IMR-90 (cell line): ENCODE measurements around the gene PDIA2. TPM values are rescaled to one million over a fixed set of nuclear protein-coding genes. Genes with fewer than 3 reads are reported as not detected.
A peak's percentile ranks its signal among the peaks of the same experiment; 100 is the strongest.

Experiments
- ATAC-seq: fragments of 200-7000 bp; cut with Tn5 transposase; 2 replicates; pipeline ENCODE4 v1.9.1; 2020; ENCODE audit warnings: low read depth, mild to moderate bottlenecking, moderate library complexity
- BruUV-seq: library from RNA; stranded (reverse); fragments of 400-500 nt; replicated peaks from 2 replicates; lab custom pipeline; 2021; lab: Mats Ljungman, UMichigan
- CTCF ChIA-PET: fragments of 300-600 bp; formaldehyde crosslinking; extraction: SDS; loops from one replicate; lab custom pipeline; 2021; ENCODE audit warnings: antibody characterized with exemption; lab: Yijun Ruan, JAX
- POLR2A ChIA-PET: fragments of 300-600 bp; sonication (Branson Sonifier 250); formaldehyde crosslinking; loops from one replicate; lab custom pipeline; 2022; ENCODE audit warnings: antibody characterized with exemption; ENCODE audit not compliant: unreplicated experiment; lab: Charles Lee
- DNase-seq: peaks from one replicate; pipeline ENCODE4 v3.0.0; 2013
- H2AFZ ChIP-seq: replicated peaks from 2 replicates; pipeline ENCODE3; 2013; ENCODE audit warnings: low read length, mild to moderate bottlenecking; ENCODE audit not compliant: poor library complexity
- H2AK5ac ChIP-seq: 2 replicates; pipeline ENCODE4 v1.6.1; 2013; ENCODE audit warnings: low read depth, low read length, inconsistent platforms
- H2AK9ac ChIP-seq: replicated peaks from 2 replicates; pipeline ENCODE3; 2013; ENCODE audit warnings: mild to moderate bottlenecking, low read depth, low read length, moderate library complexity; ENCODE audit not compliant: poor library complexity
- H2BK120ac ChIP-seq: 2 replicates; pipeline ENCODE4 v1.6.1; 2013; ENCODE audit warnings: low read depth, low read length, inconsistent platforms
- H2BK15ac ChIP-seq: 3 replicates; pipeline ENCODE4 v1.6.1; 2013; ENCODE audit warnings: low read depth, low read length, inconsistent platforms
- H2BK20ac ChIP-seq: 2 replicates; pipeline ENCODE4 v1.6.1; 2013; ENCODE audit warnings: low read depth, mild to moderate bottlenecking, inconsistent platforms, low read length, moderate library complexity
- H2BK5ac ChIP-seq: 2 replicates; pipeline ENCODE4 v1.6.1; 2013; ENCODE audit warnings: mild to moderate bottlenecking, low read depth, low read length, inconsistent platforms; ENCODE audit not compliant: poor library complexity, severe bottlenecking
- H3K14ac ChIP-seq: replicated peaks from 2 replicates; pipeline ENCODE4 v1.6.1; 2013; ENCODE audit warnings: low read depth, low read length, inconsistent platforms
- H3K18ac ChIP-seq: 2 replicates; pipeline ENCODE4 v1.6.1; 2013; ENCODE audit warnings: low read depth, low read length, control low read depth
- H3K23ac ChIP-seq: 2 replicates; pipeline ENCODE4 v1.6.1; 2013; ENCODE audit warnings: low read depth, low read length, inconsistent platforms
- H3K27ac ChIP-seq: 2 replicates; pipeline ENCODE4 v1.5.1; 2013; ENCODE audit warnings: mild to moderate bottlenecking, control low read depth, low read length; ENCODE audit not compliant: insufficient read depth
- H3K27me3 ChIP-seq: 2 replicates; pipeline ENCODE4 v1.6.1; 2013; ENCODE audit warnings: low read length; ENCODE audit not compliant: control insufficient read depth, insufficient read depth
- H3K36me3 ChIP-seq: 2 replicates; pipeline ENCODE4 v1.6.1; 2013; ENCODE audit warnings: low read length, mixed read lengths; ENCODE audit not compliant: control insufficient read depth, insufficient read depth
- H3K4ac ChIP-seq: 2 replicates; pipeline ENCODE4 v1.6.1; 2013; ENCODE audit warnings: low read depth, low read length, inconsistent platforms
- H3K4me1 ChIP-seq: 2 replicates; pipeline ENCODE4 v1.6.1; 2013; ENCODE audit warnings: low read length, mixed read lengths; ENCODE audit not compliant: control insufficient read depth, insufficient read depth
- H3K4me2 ChIP-seq: 2 replicates; pipeline ENCODE4 v1.6.1; 2013; ENCODE audit warnings: low read depth, mild to moderate bottlenecking, control low read depth, low read length, moderate library complexity
- H3K4me3 ChIP-seq: 2 replicates; pipeline ENCODE4 v1.5.1; 2013; ENCODE audit warnings: low read depth, mild to moderate bottlenecking, control low read depth, low read length, moderate library complexity; ENCODE audit not compliant: insufficient read depth
- H3K56ac ChIP-seq: 2 replicates; pipeline ENCODE4 v1.6.1; 2013; ENCODE audit warnings: low read length, inconsistent platforms; ENCODE audit not compliant: insufficient read depth; ENCODE audit errors: extremely low read depth
- H3K79me1 ChIP-seq, 2 experiments: 2 replicates each; pipeline ENCODE4 v1.6.1; 2013; ENCODE audit warnings: low read length in 2 of 2, inconsistent platforms in 1 of 2, low read depth in 1 of 2
- H3K9ac ChIP-seq: 2 replicates; pipeline ENCODE4 v1.6.1; 2013; ENCODE audit warnings: low read depth, low read length, control low read depth
- H3K9me1 ChIP-seq: 2 replicates; pipeline ENCODE4 v1.6.1; 2013; ENCODE audit warnings: low read length, inconsistent platforms; ENCODE audit not compliant: insufficient read depth
- H3K9me3 ChIP-seq: 2 replicates; pipeline ENCODE4 v1.6.1; 2013; ENCODE audit warnings: low read length; ENCODE audit not compliant: control insufficient read depth, insufficient read depth
- H4K20me1 ChIP-seq: 2 replicates; pipeline ENCODE4 v1.6.1; 2013; ENCODE audit warnings: low read length, inconsistent platforms; ENCODE audit not compliant: insufficient read depth
- H4K5ac ChIP-seq: 2 replicates; pipeline ENCODE4 v1.6.1; 2013; ENCODE audit warnings: mild to moderate bottlenecking, low read depth, low read length, control low read depth
- H4K8ac ChIP-seq, 2 experiments: 2 replicates each; pipeline ENCODE4 v1.6.1; 2013; ENCODE audit warnings: low read depth in 2 of 2, low read length in 2 of 2, control low read depth in 1 of 2, inconsistent platforms in 1 of 2
- H4K91ac ChIP-seq: 2 replicates; pipeline ENCODE4 v1.6.1; 2013; ENCODE audit warnings: low read depth, low read length, inconsistent platforms; ENCODE audit not compliant: insufficient read depth
- BHLHE40 ChIP-seq: fragments of 150-350 bp; IDR thresholded peaks from 2 replicates; pipeline ENCODE4 v1.6.1; 2016; ENCODE audit warnings: mild to moderate bottlenecking, low read depth, low read length
- CEBPB ChIP-seq: IDR thresholded peaks from 2 replicates; pipeline ENCODE4 v1.6.1; 2012; ENCODE audit warnings: low read depth, low read length, improper control_type of control experiment
- CHD1 ChIP-seq: IDR thresholded peaks from 2 replicates; pipeline ENCODE4 v1.6.1; 2012; ENCODE audit warnings: low read depth, low read length, improper control_type of control experiment
- FOS ChIP-seq: fragments of 150-350 bp; IDR thresholded peaks from 2 replicates; pipeline ENCODE4 v1.6.1; 2016; ENCODE audit warnings: low read depth, low read length
- MAFK ChIP-seq: IDR thresholded peaks from 2 replicates; pipeline ENCODE4 v1.6.1; 2012; ENCODE audit warnings: low read depth, low read length, improper control_type of control experiment
- MAZ ChIP-seq: IDR thresholded peaks from 2 replicates; pipeline ENCODE4 v1.6.1; 2012; ENCODE audit warnings: low read depth, mild to moderate bottlenecking, low read length, improper control_type of control experiment, moderate library complexity, borderline replicate concordance
- NFE2L2 ChIP-seq: fragments of 150-350 bp; IDR thresholded peaks from 2 replicates; pipeline ENCODE4 v1.6.1; 2016; ENCODE audit warnings: low read depth, mild to moderate bottlenecking, low read length
- RAD21 ChIP-seq: IDR thresholded peaks from 2 replicates; pipeline ENCODE4 v1.6.1; 2012; ENCODE audit warnings: low read length, improper control_type of control experiment
- RCOR1 ChIP-seq: IDR thresholded peaks from 2 replicates; pipeline ENCODE4 v1.6.1; 2012; ENCODE audit warnings: mild to moderate bottlenecking, low read length, improper control_type of control experiment; ENCODE audit not compliant: insufficient replicate concordance
- RFX5 ChIP-seq: IDR thresholded peaks from 2 replicates; pipeline ENCODE4 v1.8.0; 2012; ENCODE audit warnings: low read depth, mild to moderate bottlenecking, low read length, moderate library complexity
- SMC3 ChIP-seq: fragments of 150-350 bp; IDR thresholded peaks from 2 replicates; pipeline ENCODE4 v1.6.1; 2016; ENCODE audit warnings: low read depth, mild to moderate bottlenecking, antibody characterized with exemption, low read length, moderate library complexity
- WGBS, 2 experiments: methylation state at CpG; one replicate each; pipeline versions ENCODE4 v1.1.5 to v1.1.7; 2013; ENCODE audit warnings: missing lambda C conversion rate in 2 of 2; ENCODE audit not compliant: insufficient read length in 1 of 2; ENCODE audit errors: extremely low coverage in 2 of 2; 5-methylcytosine and 5-hydroxymethylcytosine counted together
- dilution Hi-C: fragments of 300-500 bp; cut with HindIII; formaldehyde crosslinking; loops from one replicate; pipeline ENCODE4 v1.14.3; 2018; ENCODE audit warnings: low sequenced_read_pairs; ENCODE audit not compliant: unreplicated experiment
- in situ Hi-C: fragments of 300-500 bp; cut with MboI; formaldehyde crosslinking; loops from 3 replicates; pipeline ENCODE4 v1.14.3; 2019; ENCODE audit warnings: low sequenced_read_pairs, inconsistent platforms, mixed read lengths
- intact Hi-C: fragments of 100-400 bp; cut with micrococcal nuclease; formaldehyde crosslinking; loops from 2 replicates; pipeline ENCODE4 v1.10.0; 2022
- polyA plus RNA-seq, 3 experiments: library from polyadenylated mRNA; depleted of rRNA; stranded (reverse); fragments of >200 nt; gene quantifications; 2 replicates each; pipeline ENCODE4 v1.2.3, GENCODE V29; 2012; ENCODE audit warnings: low replicate concordance in 1 of 3
- total RNA-seq: library from RNA; depleted of rRNA; stranded (reverse); fragments of >200 nt; gene quantifications from 2 replicates; pipeline ENCODE4 v1.2.3, GENCODE V29; 2012
- TF ChIP-seq, protein P1 (sequence below): fragments of 150-350 bp; IDR thresholded peaks from 2 replicates; pipeline ENCODE4 v1.6.1; 2017; ENCODE audit warnings: mild to moderate bottlenecking, antibody characterized with exemption, low read length, low read depth
- TF ChIP-seq, protein P2 (sequence below): fragments of 150-350 bp; IDR thresholded peaks from 2 replicates; pipeline ENCODE4 v1.6.1; 2016; ENCODE audit warnings: low read depth, mild to moderate bottlenecking, low read length, moderate library complexity, borderline replicate concordance

PDIA2 gene
- total and polyA plus RNA-seq, 2 of the 4 experiments (the other 2 are of a cell fraction): 0.17 TPM; not detected in 1

DNA sequence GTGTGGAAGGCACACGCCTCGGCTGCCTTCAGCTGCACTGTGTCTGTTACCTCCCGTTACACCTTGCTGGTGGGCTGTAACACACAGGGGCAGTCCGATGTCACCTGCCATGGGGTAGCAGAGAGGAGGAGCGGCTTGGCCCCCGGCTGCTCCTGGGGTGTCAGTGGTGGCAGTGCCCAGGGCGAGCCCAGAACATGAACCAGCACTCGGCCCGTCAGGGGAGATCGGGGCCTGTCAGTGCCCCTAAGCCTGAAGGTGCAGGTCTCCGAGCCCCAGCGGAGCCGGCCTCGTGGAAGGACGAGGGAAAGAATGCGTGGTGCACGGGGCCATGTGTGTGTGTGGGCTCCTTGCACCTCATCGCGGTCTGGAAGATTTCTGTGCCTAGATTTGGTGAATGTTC lies 22.6 kb upstream of the PDIA2 start:
- H3K23ac ChIP-seq: no peak overlapping the region
- H2AK9ac ChIP-seq: peak overlapping the region; percentile 55
- H3K27ac ChIP-seq: no peak overlapping the region
- H4K20me1 ChIP-seq: no peaks in the 10 kb centered on the region
- no peaks in the 10 kb centered on the region for H3K9me3 ChIP-seq
- H3K4ac ChIP-seq: no peak overlapping the region
- H3K9ac ChIP-seq: no peak overlapping the region
- ChIA-PET CTCF (no interaction called here), POLR2A (no interaction called here)
- H4K91ac ChIP-seq: no peak overlapping the region
- no peak overlapping the region for H3K56ac ChIP-seq
- TF ChIP-seq FOS (no peak), BHLHE40 (no peak), CEBPB (no peak), MAFK (no peak), NFE2L2 (no peak), MAZ (no peak), RCOR1 (no peak), RFX5 (no peak), RAD21 (no peak), SMC3 (no peak), CHD1 (no peak)
- TF ChIP-seq, protein P1, sequence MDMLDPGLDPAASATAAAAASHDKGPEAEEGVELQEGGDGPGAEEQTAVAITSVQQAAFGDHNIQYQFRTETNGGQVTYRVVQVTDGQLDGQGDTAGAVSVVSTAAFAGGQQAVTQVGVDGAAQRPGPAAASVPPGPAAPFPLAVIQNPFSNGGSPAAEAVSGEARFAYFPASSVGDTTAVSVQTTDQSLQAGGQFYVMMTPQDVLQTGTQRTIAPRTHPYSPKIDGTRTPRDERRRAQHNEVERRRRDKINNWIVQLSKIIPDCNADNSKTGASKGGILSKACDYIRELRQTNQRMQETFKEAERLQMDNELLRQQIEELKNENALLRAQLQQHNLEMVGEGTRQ: no peak
- TF ChIP-seq, protein P2, sequence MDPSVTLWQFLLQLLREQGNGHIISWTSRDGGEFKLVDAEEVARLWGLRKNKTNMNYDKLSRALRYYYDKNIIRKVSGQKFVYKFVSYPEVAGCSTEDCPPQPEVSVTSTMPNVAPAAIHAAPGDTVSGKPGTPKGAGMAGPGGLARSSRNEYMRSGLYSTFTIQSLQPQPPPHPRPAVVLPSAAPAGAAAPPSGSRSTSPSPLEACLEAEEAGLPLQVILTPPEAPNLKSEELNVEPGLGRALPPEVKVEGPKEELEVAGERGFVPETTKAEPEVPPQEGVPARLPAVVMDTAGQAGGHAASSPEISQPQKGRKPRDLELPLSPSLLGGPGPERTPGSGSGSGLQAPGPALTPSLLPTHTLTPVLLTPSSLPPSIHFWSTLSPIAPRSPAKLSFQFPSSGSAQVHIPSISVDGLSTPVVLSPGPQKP: no peak
- no peak overlapping the region for H3K14ac ChIP-seq
- H4K5ac ChIP-seq: no peak overlapping the region
- no peak overlapping the region for H3K4me3 ChIP-seq
- peaks cover 43% of the 10 kb centered on the region for H3K36me3 ChIP-seq
- no peak overlapping the region for H3K18ac ChIP-seq
- H4K8ac ChIP-seq: no peak overlapping the region
- intact Hi-C loops: no loop called here
- H2BK120ac ChIP-seq: no peak overlapping the region
- H3K9me1 ChIP-seq: no peaks in the 10 kb centered on the region
- ATAC-seq (no peak), DNase-seq (no peak)
- no peaks in the 10 kb centered on the region for H3K4me1 ChIP-seq
- dilution Hi-C loops: no loop called here
- H3K27me3 ChIP-seq: no peaks in the 10 kb centered on the region
- BruUV-seq: no TSS peak
- no peak overlapping the region for H2AK5ac ChIP-seq
- H3K4me2 ChIP-seq: no peak overlapping the region
- no CpG with 5 or more reads among the region's 19 CpGs for WGBS, 2 experiments
- H3K79me1 ChIP-seq: no peaks in the 10 kb centered on the region
- H2BK5ac ChIP-seq: no peak overlapping the region
- in situ Hi-C loops: no loop called here
- no peak overlapping the region for H2BK15ac ChIP-seq
- H2AFZ ChIP-seq: no peak overlapping the region
- no peak overlapping the region for H2BK20ac ChIP-seq
